ENCODE data around the gene ETV7. TPM values are rescaled to one million over a fixed set of nuclear protein-coding genes. Genes with fewer than 3 reads are reported as not detected.

Gene ETV7
- total RNA-seq, 1 donor from 2014 or later, result 0.59 TPM

- no peak for TF ChIP-seq CTCF (IDR thresholded peaks at IDR 0.05)
- DNase-seq (ENCODE audit: extremely low spot score, unreplicated experiment), result no peak
- Mint-ChIP-seq H3K27ac (ENCODE audit: unreplicated experiment) (no peak overlapping the region), H3K4me3 (ENCODE audit: unreplicated experiment) (no peak overlapping the region), H3K9me3 (ENCODE audit: unreplicated experiment) (no peaks in the 10 kb centered on the region), H3K27me3 (ENCODE audit: unreplicated experiment) (peaks cover 15% of the 10 kb centered on the region), H3K36me3 (ENCODE audit: unreplicated experiment) (no peaks in the 10 kb centered on the region), H3K4me1 (ENCODE audit: unreplicated experiment) (no peaks in the 10 kb centered on the region)
Measured at GRCh38 chr6:36402481-36402880, 15.0 kb upstream of the ETV7 start.

GRCh38 chr6:36399970-36400369, 12.5 kb upstream of the ETV7 start:
- no peak for TF ChIP-seq CTCF (IDR thresholded peaks at IDR 0.05)
- DNase-seq (ENCODE audit: extremely low spot score, unreplicated experiment), result no peak
- H3K27ac Mint-ChIP-seq (ENCODE audit: unreplicated experiment), result no peak overlapping the region
- H3K36me3 Mint-ChIP-seq (ENCODE audit: unreplicated experiment), result no peaks in the 10 kb centered on the region
- H3K4me3 Mint-ChIP-seq (ENCODE audit: unreplicated experiment), result no peak overlapping the region
- no peaks in the 10 kb centered on the region for H3K9me3 Mint-ChIP-seq (ENCODE audit: unreplicated experiment)
- H3K27me3 Mint-ChIP-seq (ENCODE audit: unreplicated experiment), result peaks cover 13% of the 10 kb centered on the region
- no peaks in the 10 kb centered on the region for H3K4me1 Mint-ChIP-seq (ENCODE audit: unreplicated experiment)

GRCh38 chr6:36392621-36393020, 5.2 kb upstream of the ETV7 start:
- Mint-ChIP-seq H3K27ac (ENCODE audit: unreplicated experiment) (no peak overlapping the region), H3K36me3 (ENCODE audit: unreplicated experiment) (no peaks in the 10 kb centered on the region), H3K27me3 (ENCODE audit: unreplicated experiment) (peaks cover 39% of the 10 kb centered on the region), H3K4me1 (ENCODE audit: unreplicated experiment) (peaks cover 3% of the 10 kb centered on the region), H3K4me3 (ENCODE audit: unreplicated experiment) (no peak overlapping the region), H3K9me3 (ENCODE audit: unreplicated experiment) (no peaks in the 10 kb centered on the region)
- TF ChIP-seq CTCF (IDR thresholded peaks at IDR 0.05), result no peak
- no peak for DNase-seq (ENCODE audit: extremely low spot score, unreplicated experiment)

- Mint-ChIP-seq H3K9me3 (ENCODE audit: unreplicated experiment) (no peaks in the 10 kb centered on the region), H3K4me3 (ENCODE audit: unreplicated experiment) (no peak overlapping the region), H3K27me3 (ENCODE audit: unreplicated experiment) (peaks cover 40% of the 10 kb centered on the region), H3K27ac (ENCODE audit: unreplicated experiment) (no peak overlapping the region), H3K4me1 (ENCODE audit: unreplicated experiment) (peaks cover 23% of the 10 kb centered on the region), H3K36me3 (ENCODE audit: unreplicated experiment) (no peaks in the 10 kb centered on the region)
- no peak for DNase-seq (ENCODE audit: extremely low spot score, unreplicated experiment)
- TF ChIP-seq CTCF (IDR thresholded peaks at IDR 0.05), result no peak
Measured at GRCh38 chr6:36389353-36389752, 1.9 kb upstream of the ETV7 start.

- DNase-seq (ENCODE audit: extremely low spot score, unreplicated experiment), result no peak
- peak overlapping the region; percentile 84 for H3K4me3 Mint-ChIP-seq (ENCODE audit: unreplicated experiment)
- peaks cover 19% of the 10 kb centered on the region for H3K27me3 Mint-ChIP-seq (ENCODE audit: unreplicated experiment)
- H3K27ac Mint-ChIP-seq (ENCODE audit: unreplicated experiment), result peak overlapping the region; percentile 76
- peak; percentile 23 for TF ChIP-seq CTCF (IDR thresholded peaks at IDR 0.05)
- no peaks in the 10 kb centered on the region for H3K9me3 Mint-ChIP-seq (ENCODE audit: unreplicated experiment)
- no peaks in the 10 kb centered on the region for H3K36me3 Mint-ChIP-seq (ENCODE audit: unreplicated experiment)
- peaks cover 23% of the 10 kb centered on the region for H3K4me1 Mint-ChIP-seq (ENCODE audit: unreplicated experiment)
Measured at GRCh38 chr6:36386495-36387439, 702 bp downstream of the ETV7 start.
